Astrocyte (in vitro differentiated cells and primary cell): ENCODE results near the gene TCEAL4.

Experiments used
- EZH2 ChIP-seq: IDR thresholded peaks from 2 replicates; pipeline ENCODE4 v1.6.1; 2012; ENCODE audit warnings: mild to moderate bottlenecking, low read length, inconsistent platforms; ENCODE audit not compliant: insufficient read depth
- TF ChIP-seq, protein P1 (sequence below): IDR thresholded peaks from 2 replicates; pipeline ENCODE4 v1.5.1; 2011; ENCODE audit warnings: low read depth, mild to moderate bottlenecking, inconsistent platforms, low read length, moderate library complexity; ENCODE audit not compliant: insufficient read depth

DNA sequence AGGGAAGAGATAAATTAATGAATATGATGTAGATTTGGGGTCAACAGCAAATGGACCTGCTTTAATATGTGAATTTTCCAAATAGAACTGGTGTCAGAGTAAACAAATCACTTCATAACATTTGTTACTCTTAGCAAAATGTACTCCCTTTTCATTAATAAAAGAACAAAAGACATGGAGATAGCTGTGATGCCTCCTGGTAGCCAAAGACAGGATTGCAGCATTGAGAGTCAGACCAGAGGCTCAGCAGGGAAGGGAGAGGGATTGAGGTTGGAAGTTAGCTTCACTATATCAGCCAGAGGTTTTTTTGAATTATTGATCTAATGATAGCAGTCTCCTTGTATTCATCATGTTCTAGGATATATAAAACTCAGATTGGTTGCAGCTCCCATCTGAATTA lies 48.6 kb upstream of the TCEAL4 start:
- TF ChIP-seq, protein P1, sequence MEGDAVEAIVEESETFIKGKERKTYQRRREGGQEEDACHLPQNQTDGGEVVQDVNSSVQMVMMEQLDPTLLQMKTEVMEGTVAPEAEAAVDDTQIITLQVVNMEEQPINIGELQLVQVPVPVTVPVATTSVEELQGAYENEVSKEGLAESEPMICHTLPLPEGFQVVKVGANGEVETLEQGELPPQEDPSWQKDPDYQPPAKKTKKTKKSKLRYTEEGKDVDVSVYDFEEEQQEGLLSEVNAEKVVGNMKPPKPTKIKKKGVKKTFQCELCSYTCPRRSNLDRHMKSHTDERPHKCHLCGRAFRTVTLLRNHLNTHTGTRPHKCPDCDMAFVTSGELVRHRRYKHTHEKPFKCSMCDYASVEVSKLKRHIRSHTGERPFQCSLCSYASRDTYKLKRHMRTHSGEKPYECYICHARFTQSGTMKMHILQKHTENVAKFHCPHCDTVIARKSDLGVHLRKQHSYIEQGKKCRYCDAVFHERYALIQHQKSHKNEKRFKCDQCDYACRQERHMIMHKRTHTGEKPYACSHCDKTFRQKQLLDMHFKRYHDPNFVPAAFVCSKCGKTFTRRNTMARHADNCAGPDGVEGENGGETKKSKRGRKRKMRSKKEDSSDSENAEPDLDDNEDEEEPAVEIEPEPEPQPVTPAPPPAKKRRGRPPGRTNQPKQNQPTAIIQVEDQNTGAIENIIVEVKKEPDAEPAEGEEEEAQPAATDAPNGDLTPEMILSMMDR = no peak
- no peak for TF ChIP-seq EZH2
